Measurements from ENCODE around the gene DAPK2.

Gene DAPK2

DNA sequence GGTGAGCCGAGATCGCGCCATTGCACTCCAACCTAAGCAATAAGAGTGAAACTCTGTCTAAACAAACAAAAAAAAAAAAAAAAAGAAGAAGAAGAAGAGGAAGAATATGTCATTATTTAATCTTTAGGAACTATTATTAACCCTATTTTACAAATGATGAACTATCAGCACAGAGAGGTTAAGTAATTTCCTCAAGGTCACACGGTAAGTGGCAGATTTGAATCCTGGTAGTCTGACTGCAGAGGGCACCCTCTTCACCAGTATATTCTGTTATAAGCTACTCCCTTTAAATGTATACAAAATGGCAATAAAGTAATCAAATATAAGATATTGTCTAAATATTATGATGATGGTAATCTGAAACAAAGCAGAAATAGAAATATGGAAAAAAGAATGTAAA lies 135.1 kb downstream of the DAPK2 start:
- no peaks in the 10 kb centered on the region for H3K27me3 ChIP-seq
- peaks cover 97% of the 10 kb centered on the region for H3K36me3 ChIP-seq
- TF ChIP-seq, protein P1, sequence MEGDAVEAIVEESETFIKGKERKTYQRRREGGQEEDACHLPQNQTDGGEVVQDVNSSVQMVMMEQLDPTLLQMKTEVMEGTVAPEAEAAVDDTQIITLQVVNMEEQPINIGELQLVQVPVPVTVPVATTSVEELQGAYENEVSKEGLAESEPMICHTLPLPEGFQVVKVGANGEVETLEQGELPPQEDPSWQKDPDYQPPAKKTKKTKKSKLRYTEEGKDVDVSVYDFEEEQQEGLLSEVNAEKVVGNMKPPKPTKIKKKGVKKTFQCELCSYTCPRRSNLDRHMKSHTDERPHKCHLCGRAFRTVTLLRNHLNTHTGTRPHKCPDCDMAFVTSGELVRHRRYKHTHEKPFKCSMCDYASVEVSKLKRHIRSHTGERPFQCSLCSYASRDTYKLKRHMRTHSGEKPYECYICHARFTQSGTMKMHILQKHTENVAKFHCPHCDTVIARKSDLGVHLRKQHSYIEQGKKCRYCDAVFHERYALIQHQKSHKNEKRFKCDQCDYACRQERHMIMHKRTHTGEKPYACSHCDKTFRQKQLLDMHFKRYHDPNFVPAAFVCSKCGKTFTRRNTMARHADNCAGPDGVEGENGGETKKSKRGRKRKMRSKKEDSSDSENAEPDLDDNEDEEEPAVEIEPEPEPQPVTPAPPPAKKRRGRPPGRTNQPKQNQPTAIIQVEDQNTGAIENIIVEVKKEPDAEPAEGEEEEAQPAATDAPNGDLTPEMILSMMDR (IDR thresholded peaks at IDR 0.05): no peak
- H3K4me1 ChIP-seq (ENCODE audit: control insufficient read depth in 1 of 2, insufficient read depth in 1 of 2, low read depth in 1 of 2, low read length in 1 of 2): peaks cover 3 to 10% of the 10 kb centered on the region in 2 experiments
- H3K27ac ChIP-seq: no peak overlapping the region
- no peak overlapping the region for H3K4me3 ChIP-seq (ENCODE audit: low read depth in 1 of 2, low read length in 1 of 2)
- no peaks in the 10 kb centered on the region for H3K9me3 ChIP-seq

DNA sequence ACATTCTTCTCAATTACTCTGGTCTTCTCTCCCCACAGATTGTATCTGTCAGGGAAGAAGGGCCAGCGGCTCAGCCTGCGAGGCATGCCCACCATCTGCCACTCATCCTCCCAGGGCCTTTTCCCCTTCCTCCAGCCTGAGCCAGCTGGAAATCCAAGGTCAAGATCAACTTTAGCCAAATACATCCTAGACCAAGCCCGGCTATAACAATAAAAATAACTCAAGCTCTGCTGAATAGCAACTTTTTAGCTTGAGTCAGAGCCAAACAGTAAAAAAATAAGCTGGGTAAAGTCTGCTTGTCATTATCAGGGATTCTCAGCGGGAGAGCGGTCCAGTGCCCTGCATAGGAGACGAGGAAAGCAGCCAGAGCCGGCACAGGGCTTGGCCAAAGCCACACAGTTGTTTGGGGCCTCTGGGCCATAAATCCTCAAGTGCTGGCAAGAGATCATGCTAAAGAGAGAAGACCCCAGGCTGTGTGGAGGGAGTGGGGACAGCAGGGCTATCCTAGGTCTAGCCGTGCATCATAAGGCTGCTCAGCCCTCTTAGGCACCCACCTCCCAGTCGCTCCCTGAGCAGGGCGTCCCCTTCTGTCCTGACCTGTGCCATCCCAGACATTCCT lies 136.4 kb downstream of the DAPK2 start:
- Histone ChIP-seq H3K4me3 (ENCODE audit: low read depth in 1 of 2, low read length in 1 of 2) (no peak overlapping the region), H3K36me3 (peaks cover 94% of the 10 kb centered on the region), H3K4me1 (ENCODE audit: control insufficient read depth in 1 of 2, insufficient read depth in 1 of 2, low read depth in 1 of 2, low read length in 1 of 2) (peaks cover 15 to 22% of the 10 kb centered on the region in 2 experiments), H3K27me3 (no peaks in the 10 kb centered on the region), H3K27ac (no peak overlapping the region), H3K9me3 (no peaks in the 10 kb centered on the region)
- TF ChIP-seq, protein P1 (IDR thresholded peaks at IDR 0.05): no peak

DNA sequence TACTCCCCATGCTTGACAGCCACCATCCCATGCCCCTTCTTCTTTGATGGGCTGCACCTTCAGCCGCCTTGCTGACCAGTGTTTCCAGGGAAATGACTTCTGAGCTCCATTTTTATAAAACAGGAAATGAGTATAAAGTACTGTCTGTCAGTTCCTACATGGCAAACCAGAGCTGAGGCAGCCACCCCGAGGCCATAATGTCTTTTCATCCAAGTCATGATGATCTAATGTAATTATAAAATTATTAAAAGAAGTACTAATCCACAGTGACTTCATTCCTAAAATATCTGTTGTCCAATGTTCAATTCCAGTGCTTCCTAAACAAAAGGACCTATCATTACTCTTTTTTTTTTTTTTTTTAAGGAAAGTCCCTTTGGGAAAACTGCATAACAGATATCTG lies 137.3 kb downstream of the DAPK2 start:
- TF ChIP-seq, protein P1 (IDR thresholded peaks at IDR 0.05): no peak
- peaks cover 15 to 22% of the 10 kb centered on the region in 2 experiments for H3K4me1 ChIP-seq (ENCODE audit: control insufficient read depth in 1 of 2, insufficient read depth in 1 of 2, low read depth in 1 of 2, low read length in 1 of 2)
- peaks cover 95% of the 10 kb centered on the region for H3K36me3 ChIP-seq
- H3K9me3 ChIP-seq: no peaks in the 10 kb centered on the region
- no peak overlapping the region for H3K4me3 ChIP-seq (ENCODE audit: low read depth in 1 of 2, low read length in 1 of 2)
- no peaks in the 10 kb centered on the region for H3K27me3 ChIP-seq
- H3K27ac ChIP-seq: no peak overlapping the region

DNA sequence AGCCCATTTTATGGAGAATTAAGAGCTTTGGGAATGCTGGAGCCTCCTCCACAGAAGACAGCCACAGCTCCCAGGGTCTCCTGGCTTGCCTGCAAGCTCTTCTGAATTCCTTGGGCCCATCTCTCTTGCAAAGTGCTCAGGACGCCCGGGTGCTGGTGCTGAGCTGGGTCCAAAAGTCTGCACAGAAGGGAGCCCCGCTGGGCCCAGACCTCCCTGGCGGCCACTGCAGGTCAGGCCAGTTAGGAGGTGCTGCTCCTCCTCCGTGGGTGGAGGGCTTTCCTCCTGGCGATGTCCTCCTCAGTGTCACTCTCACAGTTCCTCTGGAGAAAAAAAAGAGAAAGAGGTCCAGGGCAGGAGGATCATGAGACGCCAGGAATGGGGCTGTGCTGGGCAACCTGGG lies 138.0 kb downstream of the DAPK2 start:
- no peak overlapping the region for H3K4me3 ChIP-seq (ENCODE audit: low read depth in 1 of 2, low read length in 1 of 2)
- H3K27me3 ChIP-seq: no peaks in the 10 kb centered on the region
- H3K27ac ChIP-seq: no peak overlapping the region
- TF ChIP-seq, protein P1 (IDR thresholded peaks at IDR 0.05): no peak
- H3K4me1 ChIP-seq (ENCODE audit: control insufficient read depth in 1 of 2, insufficient read depth in 1 of 2, low read depth in 1 of 2, low read length in 1 of 2): peaks cover 15 to 22% of the 10 kb centered on the region in 2 experiments
- no peaks in the 10 kb centered on the region for H3K9me3 ChIP-seq
- peaks cover 94% of the 10 kb centered on the region for H3K36me3 ChIP-seq

DNA sequence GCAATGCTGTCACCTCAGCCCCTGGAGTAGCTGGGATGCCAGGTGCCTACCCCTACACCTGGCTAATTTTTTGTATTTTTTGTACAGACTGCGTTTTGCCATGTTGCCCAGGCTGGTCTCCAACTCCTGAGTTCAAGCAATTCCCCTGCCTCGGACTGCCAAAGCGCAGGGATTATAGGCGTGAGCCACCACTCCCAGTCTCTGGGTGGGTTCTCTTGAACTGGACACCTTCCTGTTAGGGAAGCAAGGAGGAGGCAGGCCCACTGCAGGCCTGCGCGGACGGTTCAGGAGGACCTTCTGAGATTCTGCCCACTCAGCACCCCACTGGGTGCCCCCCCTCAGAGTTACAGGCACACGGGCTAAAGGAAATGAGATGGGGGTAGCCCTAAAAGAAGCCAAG lies 138.8 kb downstream of the DAPK2 start:
- TF ChIP-seq, protein P1 (IDR thresholded peaks at IDR 0.05): no peak
- Histone ChIP-seq H3K9me3 (no peaks in the 10 kb centered on the region), H3K4me3 (ENCODE audit: low read depth in 1 of 2, low read length in 1 of 2) (no peak overlapping the region), H3K36me3 (peaks cover 89% of the 10 kb centered on the region), H3K27ac (no peak overlapping the region), H3K4me1 (ENCODE audit: control insufficient read depth in 1 of 2, insufficient read depth in 1 of 2, low read depth in 1 of 2, low read length in 1 of 2) (peaks cover 21 to 26% of the 10 kb centered on the region in 2 experiments), H3K27me3 (no peaks in the 10 kb centered on the region)
